A549 (cell line): ENCODE data around the gene KCNMA1. TPM values are rescaled to one million over a fixed set of nuclear protein-coding genes. Genes with fewer than 3 reads are reported as not detected.

Experiments used
- ATAC-seq, 2 experiments: fragments of 200-7000 bp in 1 of 2; fragments of >200 bp in 1 of 2; cut with Nextera tagmentation in 1 of 2; cut with Tn5 transposase in 1 of 2; 3 replicates each; pipeline versions ENCODE4 v1.8.0 to v1.9.1; 2018 to 2020; ENCODE audit warnings: mild to moderate bottlenecking in 1 of 2, moderate library complexity in 1 of 2
- CTCF ChIA-PET: fragments of 300-600 bp; sonication (Branson Sonifier 250); formaldehyde crosslinking; extraction: SDS; loops from one replicate; lab custom pipeline; 2021; ENCODE audit warnings: antibody characterized with exemption, inconsistent platforms; lab: Yijun Ruan, JAX
- POLR2A ChIA-PET: fragments of 350-600 bp; formaldehyde crosslinking; extraction: SDS; loops from one replicate; lab custom pipeline; 2021; ENCODE audit warnings: antibody characterized with exemption, inconsistent platforms; lab: Yijun Ruan, JAX
- DNase-seq, 2 experiments: peaks; one replicate each; pipeline versions ENCODE4 v3.0.0 to v3.0.0-alpha.2; 2011 to 2016; ENCODE audit warnings: low read depth in 1 of 2, low spot score in 1 of 2
- FAIRE-seq: peaks from 2 replicates; lab custom pipeline; 2011; peaks lifted over from hg19 to GRCh38; lab: Jason Lieb, UNC
- H3K27ac ChIP-seq, 2 experiments: fragments of >200 bp; sonication (Bioruptor Twin); formaldehyde crosslinking; 3 replicates each; pipeline ENCODE4 v1.5.1; 2016 to 2017
- H3K4me1 ChIP-seq: fragments of >200 bp; sonication (Bioruptor Twin); formaldehyde crosslinking; 3 replicates; pipeline ENCODE4 v1.6.1; 2016
- H3K4me2 ChIP-seq: fragments of >200 bp; sonication (Bioruptor Twin); formaldehyde crosslinking; 3 replicates; pipeline ENCODE4 v1.6.1; 2016
- H3K4me3 ChIP-seq: fragments of >200 bp; sonication (Bioruptor Twin); formaldehyde crosslinking; 3 replicates; pipeline ENCODE4 v1.5.1; 2016
- H3K9me3 ChIP-seq: fragments of >200 bp; sonication (Bioruptor Twin); formaldehyde crosslinking; 3 replicates; pipeline ENCODE4 v1.6.1; 2016
- BHLHE40 ChIP-seq: IDR thresholded peaks from 2 replicates; pipeline ENCODE4 v1.6.1; 2012; ENCODE audit warnings: low read depth, low read length, inconsistent platforms
- CHD4 ChIP-seq: fragments of 200-600 bp; sonication (generic); IDR thresholded peaks from 2 replicates; pipeline ENCODE4 v1.6.1; 2016; ENCODE audit warnings: antibody characterized with exemption, mild to moderate bottlenecking, borderline replicate concordance
- EHMT2 ChIP-seq: fragments of 200-600 bp; sonication (generic); IDR thresholded peaks from 2 replicates; pipeline ENCODE4 v1.6.1; 2016; ENCODE audit warnings: antibody characterized with exemption, low read depth, mild to moderate bottlenecking, moderate library complexity
- EP300 ChIP-seq, 2 experiments: fragments of >200 bp; sonication (Bioruptor Twin); formaldehyde crosslinking; IDR thresholded peaks; 2 replicates in 1 of 2; 3 replicates in 1 of 2; pipeline ENCODE4 v1.6.1; 2016 to 2017
- ESRRA ChIP-seq: fragments of 150-350 bp; IDR thresholded peaks from 2 replicates; pipeline ENCODE4 v1.6.1; 2014; ENCODE audit warnings: mild to moderate bottlenecking, low read length, borderline replicate concordance
- GATA3 ChIP-seq: IDR thresholded peaks from 2 replicates; pipeline ENCODE4 v1.6.1; 2012; ENCODE audit warnings: borderline replicate concordance
- HOXA7 ChIP-seq: fragments of 250-450 bp; sonication (Bioruptor Pico); IDR thresholded peaks from 2 replicates; pipeline ENCODE4 v1.5.0; 2020; ENCODE audit warnings: mild to moderate bottlenecking, moderate library complexity
- HOXB13 ChIP-seq: fragments of 250-450 bp; sonication (Bioruptor Pico); IDR thresholded peaks from 2 replicates; pipeline ENCODE4 v1.5.0; 2020; ENCODE audit warnings: low read depth, mild to moderate bottlenecking, moderate library complexity
- JUN ChIP-seq, 2 experiments: fragments of >200 bp; sonication (Bioruptor Twin); formaldehyde crosslinking; IDR thresholded peaks; 2 replicates in 1 of 2; 3 replicates in 1 of 2; pipeline ENCODE4 v1.6.1; 2016 to 2017
- KDM5A ChIP-seq: fragments of 200-600 bp; sonication (generic); IDR thresholded peaks from 2 replicates; pipeline ENCODE4 v1.6.1; 2016; ENCODE audit warnings: antibody characterized with exemption, mild to moderate bottlenecking
- MAZ ChIP-seq: fragments of 150-350 bp; IDR thresholded peaks from 2 replicates; pipeline ENCODE4 v1.6.1; 2014; ENCODE audit warnings: antibody characterized with exemption, low read depth, low read length, borderline replicate concordance
- MYC ChIP-seq: IDR thresholded peaks from 2 replicates; pipeline ENCODE4 v1.6.1; 2012; ENCODE audit warnings: mild to moderate bottlenecking, inconsistent platforms, low read length, improper control_type of control experiment, borderline replicate concordance
- NFE2L2 ChIP-seq: fragments of 150-350 bp; conservative IDR thresholded peaks from 2 replicates; pipeline ENCODE4 v1.6.1; 2014; ENCODE audit warnings: low read length
- PHF8 ChIP-seq: fragments of 200-600 bp; sonication (generic); IDR thresholded peaks from 2 replicates; pipeline ENCODE4 v1.6.1; 2016; ENCODE audit warnings: low read depth, mild to moderate bottlenecking, antibody characterized with exemption, moderate library complexity, borderline replicate concordance
- RARB ChIP-seq: fragments of 250-450 bp; sonication (Bioruptor Pico); IDR thresholded peaks from 2 replicates; pipeline ENCODE4 v1.8.0; 2021; ENCODE audit warnings: mild to moderate bottlenecking, moderate library complexity
- SMC3 ChIP-seq: fragments of >200 bp; sonication (Bioruptor Twin); formaldehyde crosslinking; IDR thresholded peaks from 3 replicates; pipeline ENCODE4 v1.6.1; 2018; ENCODE audit warnings: inconsistent platforms
- TFCP2L1 ChIP-seq: fragments of 250-450 bp; sonication (Bioruptor Pico); IDR thresholded peaks from 2 replicates; pipeline ENCODE4 v1.5.0; 2021; ENCODE audit warnings: mild to moderate bottlenecking
- ZFP36 ChIP-seq: fragments of 450-650 bp; IDR thresholded peaks from 2 replicates; pipeline ENCODE4 v1.6.1; 2014; ENCODE audit warnings: borderline replicate concordance; ENCODE audit not compliant: partially characterized antibody
- ZNF302 ChIP-seq: fragments of 250-450 bp; sonication (Bioruptor Pico); IDR thresholded peaks from 2 replicates; pipeline ENCODE4 v1.9.0; 2021; ENCODE audit warnings: inconsistent platforms, mild to moderate bottlenecking, moderate library complexity
- WGBS: methylation state at CpG from one replicate; pipeline ENCODE4 v1.1.6; 2017; ENCODE audit errors: missing lambda C conversion rate; 5-methylcytosine and 5-hydroxymethylcytosine counted together
- polyA plus RNA-seq, 4 experiments: library from polyadenylated mRNA; depleted of rRNA in 3 of 4; stranded (reverse); fragments of >200 nt; fragmentation: RNase III in 1 of 4; extraction: RNeasy Plus Mini Kit Qiagen cat#74134 plus additional on column Dnase treatment in 1 of 4; gene quantifications; 2 replicates in 3 of 4; 3 replicates in 1 of 4; pipeline ENCODE4 v1.2.3, GENCODE V29; 2011 to 2017
- TF ChIP-seq, protein P1 (sequence below): IDR thresholded peaks from 2 replicates; pipeline ENCODE4 v1.6.1; 2012; ENCODE audit warnings: low read depth, borderline replicate concordance
- TF ChIP-seq, protein P2 (sequence below): IDR thresholded peaks from 2 replicates; pipeline ENCODE4 v1.6.1; 2012
- TF ChIP-seq, protein P3 (sequence below): fragments of >200 bp; sonication (Bioruptor Twin); formaldehyde crosslinking; IDR thresholded peaks from 2 replicates; pipeline ENCODE4 v1.6.1; 2016
- TF ChIP-seq, protein P4 (sequence below): fragments of 150-350 bp; IDR thresholded peaks from 2 replicates; pipeline ENCODE4 v1.6.1; 2014; ENCODE audit warnings: low read depth, mild to moderate bottlenecking, low read length
- TF ChIP-seq, protein P5 (sequence below): fragments of >200 bp; sonication (Bioruptor Twin); formaldehyde crosslinking; IDR thresholded peaks from 3 replicates; pipeline ENCODE4 v1.5.1; 2016

Gene KCNMA1
- polyA plus RNA-seq, 2 of the 4 experiments (the other 2 are of a cell fraction), result 14.9 to 30.6 TPM

DNA sequence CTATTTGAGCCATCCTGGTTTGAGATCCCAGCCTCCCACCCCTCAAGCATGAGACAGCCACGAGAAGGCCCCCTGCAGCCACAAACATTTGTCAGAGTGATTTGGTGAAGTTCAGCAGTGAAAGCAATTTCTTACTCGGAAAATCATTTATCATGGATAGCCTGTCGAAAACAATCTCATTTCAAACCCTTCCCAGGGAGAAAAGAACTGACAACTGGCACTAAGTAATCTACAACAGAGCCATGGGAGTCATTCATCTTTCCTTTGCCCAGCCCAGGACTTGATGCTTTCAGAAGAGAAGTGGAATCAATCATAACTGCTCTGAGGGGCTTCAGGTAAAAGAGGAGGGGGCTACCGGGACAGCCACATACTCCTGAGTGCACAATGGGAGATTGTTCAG, 411.2 kb downstream of the KCNMA1 start:
- ATAC-seq (no peak), FAIRE-seq (no peak), DNase-seq (no peak)
- H3K4me2 ChIP-seq, result no peak overlapping the region
- TF ChIP-seq NFE2L2, result no peak
- no peak for TF ChIP-seq ZNF302 (CRISPR knock-in tag)
- TF ChIP-seq, protein P1, sequence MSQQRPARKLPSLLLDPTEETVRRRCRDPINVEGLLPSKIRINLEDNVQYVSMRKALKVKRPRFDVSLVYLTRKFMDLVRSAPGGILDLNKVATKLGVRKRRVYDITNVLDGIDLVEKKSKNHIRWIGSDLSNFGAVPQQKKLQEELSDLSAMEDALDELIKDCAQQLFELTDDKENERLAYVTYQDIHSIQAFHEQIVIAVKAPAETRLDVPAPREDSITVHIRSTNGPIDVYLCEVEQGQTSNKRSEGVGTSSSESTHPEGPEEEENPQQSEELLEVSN, result no peak
- no peak for TF ChIP-seq ZFP36
- no peak for TF ChIP-seq KDM5A
- TF ChIP-seq GATA3, result no peak
- no peak for TF ChIP-seq BHLHE40
- TF ChIP-seq, protein P2, sequence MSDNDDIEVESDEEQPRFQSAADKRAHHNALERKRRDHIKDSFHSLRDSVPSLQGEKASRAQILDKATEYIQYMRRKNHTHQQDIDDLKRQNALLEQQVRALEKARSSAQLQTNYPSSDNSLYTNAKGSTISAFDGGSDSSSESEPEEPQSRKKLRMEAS, result no peak
- ChIA-PET POLR2A (no interaction called here), CTCF (interaction anchor here (0.9 kb wide), 1 partner anchor 9 kb away, joined by 3 read pairs; no protein-coding TSS in a partner anchor)
- H3K27ac ChIP-seq, result no peak overlapping the region
- WGBS, result 73% methylated on average over 4 of the region's 4 CpGs
- H3K4me3 ChIP-seq, result no peak overlapping the region
- H3K4me1 ChIP-seq, result peaks cover 6% of the 10 kb centered on the region; the same call in 2 of the 3 replicates
- H3K9me3 ChIP-seq, result no peaks in the 10 kb centered on the region

DNA sequence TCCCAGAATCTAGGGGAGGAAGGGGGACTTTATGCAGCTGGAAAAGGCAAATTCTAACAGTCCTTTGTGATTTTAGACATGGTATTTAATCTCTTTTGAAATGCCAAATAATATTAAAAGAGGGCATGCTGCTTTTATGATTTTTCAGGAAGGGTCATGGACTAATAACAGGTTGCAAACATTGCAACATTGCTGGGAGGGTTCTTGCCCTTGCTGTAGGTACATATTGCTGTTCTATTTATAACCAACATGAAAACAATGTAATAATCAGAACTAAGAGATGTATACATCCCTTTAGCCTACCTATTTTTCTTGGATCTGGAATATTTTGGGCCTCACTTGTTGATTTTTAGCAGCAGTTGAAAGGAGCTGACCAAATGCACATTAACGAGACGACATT, 411.6 kb downstream of the KCNMA1 start:
- DNase-seq, result no peak
- no peak for TF ChIP-seq EP300 (IDR thresholded peaks at IDR 0.05)
- TF ChIP-seq, protein P3, sequence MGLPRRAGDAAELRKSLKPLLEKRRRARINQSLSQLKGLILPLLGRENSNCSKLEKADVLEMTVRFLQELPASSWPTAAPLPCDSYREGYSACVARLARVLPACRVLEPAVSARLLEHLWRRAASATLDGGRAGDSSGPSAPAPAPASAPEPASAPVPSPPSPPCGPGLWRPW, result no peak
- TF ChIP-seq, protein P4, sequence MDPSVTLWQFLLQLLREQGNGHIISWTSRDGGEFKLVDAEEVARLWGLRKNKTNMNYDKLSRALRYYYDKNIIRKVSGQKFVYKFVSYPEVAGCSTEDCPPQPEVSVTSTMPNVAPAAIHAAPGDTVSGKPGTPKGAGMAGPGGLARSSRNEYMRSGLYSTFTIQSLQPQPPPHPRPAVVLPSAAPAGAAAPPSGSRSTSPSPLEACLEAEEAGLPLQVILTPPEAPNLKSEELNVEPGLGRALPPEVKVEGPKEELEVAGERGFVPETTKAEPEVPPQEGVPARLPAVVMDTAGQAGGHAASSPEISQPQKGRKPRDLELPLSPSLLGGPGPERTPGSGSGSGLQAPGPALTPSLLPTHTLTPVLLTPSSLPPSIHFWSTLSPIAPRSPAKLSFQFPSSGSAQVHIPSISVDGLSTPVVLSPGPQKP, result no peak
- no peak for TF ChIP-seq MAZ
- TF ChIP-seq RARB (CRISPR knock-in tag), result no peak
- no peak for TF ChIP-seq CHD4
- TF ChIP-seq, protein P5, sequence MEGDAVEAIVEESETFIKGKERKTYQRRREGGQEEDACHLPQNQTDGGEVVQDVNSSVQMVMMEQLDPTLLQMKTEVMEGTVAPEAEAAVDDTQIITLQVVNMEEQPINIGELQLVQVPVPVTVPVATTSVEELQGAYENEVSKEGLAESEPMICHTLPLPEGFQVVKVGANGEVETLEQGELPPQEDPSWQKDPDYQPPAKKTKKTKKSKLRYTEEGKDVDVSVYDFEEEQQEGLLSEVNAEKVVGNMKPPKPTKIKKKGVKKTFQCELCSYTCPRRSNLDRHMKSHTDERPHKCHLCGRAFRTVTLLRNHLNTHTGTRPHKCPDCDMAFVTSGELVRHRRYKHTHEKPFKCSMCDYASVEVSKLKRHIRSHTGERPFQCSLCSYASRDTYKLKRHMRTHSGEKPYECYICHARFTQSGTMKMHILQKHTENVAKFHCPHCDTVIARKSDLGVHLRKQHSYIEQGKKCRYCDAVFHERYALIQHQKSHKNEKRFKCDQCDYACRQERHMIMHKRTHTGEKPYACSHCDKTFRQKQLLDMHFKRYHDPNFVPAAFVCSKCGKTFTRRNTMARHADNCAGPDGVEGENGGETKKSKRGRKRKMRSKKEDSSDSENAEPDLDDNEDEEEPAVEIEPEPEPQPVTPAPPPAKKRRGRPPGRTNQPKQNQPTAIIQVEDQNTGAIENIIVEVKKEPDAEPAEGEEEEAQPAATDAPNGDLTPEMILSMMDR, result no peak
- TF ChIP-seq PHF8, result no peak
- no peak for TF ChIP-seq MYC
- TF ChIP-seq HOXA7, result no peak
- no peak for TF ChIP-seq ESRRA
- no peak for TF ChIP-seq ZFP36
- TF ChIP-seq TFCP2L1 (CRISPR knock-in tag), result no peak
- no peak for TF ChIP-seq EHMT2
- no peak for TF ChIP-seq SMC3
- TF ChIP-seq JUN (IDR thresholded peaks at IDR 0.05), result no peak
- TF ChIP-seq HOXB13 (CRISPR knock-in tag), result no peak
- POLR2A ChIA-PET, result no interaction called here
- 85% methylated on average over 2 of the region's 2 CpGs for WGBS
- Histone ChIP-seq H3K9me3 (no peaks in the 10 kb centered on the region), H3K27ac (no peak overlapping the region), H3K4me2 (no peak overlapping the region), H3K4me3 (no peak overlapping the region), H3K4me1 (peaks cover 6% of the 10 kb centered on the region; the same call in 2 of the 3 replicates)
- CTCF ChIA-PET, result interaction anchor here (0.9 kb wide), 1 partner anchor 8 kb away, joined by 3 read pairs; no protein-coding TSS in a partner anchor
- no peak for ATAC-seq
- FAIRE-seq, result no peak
